WERI-Rb-1 (cell line): ENCODE results near the gene SEPTIN3.
A peak's percentile ranks its signal among the peaks of the same experiment; 100 is the strongest.

Experiments used
- DNase-seq: peaks from one replicate; pipeline ENCODE4 v3.0.0-alpha.2; 2020
- H3K27ac ChIP-seq: fragments of 250-450 bp; sonication (Bioruptor Pico); 2 replicates; pipeline ENCODE4 v1.5.1; 2020; ENCODE audit warnings: mild to moderate bottlenecking, moderate library complexity
- H3K27me3 ChIP-seq: fragments of 250-450 bp; sonication (Bioruptor Pico); 2 replicates; pipeline ENCODE4 v1.5.1; 2021; ENCODE audit warnings: mild to moderate bottlenecking, low read depth, moderate library complexity; ENCODE audit not compliant: insufficient read depth, severe bottlenecking
- H3K36me3 ChIP-seq: fragments of 250-450 bp; sonication (Bioruptor Pico); 2 replicates; pipeline ENCODE4 v1.5.1; 2020; ENCODE audit warnings: mild to moderate bottlenecking, moderate library complexity
- H3K4me3 ChIP-seq: 2 replicates; pipeline ENCODE4 v1.5.1; 2011; ENCODE audit warnings: low read depth, mild to moderate bottlenecking, control low read depth, low read length
- H3K9me3 ChIP-seq: fragments of 250-450 bp; sonication (Bioruptor Pico); 2 replicates; pipeline ENCODE4 v1.5.1; 2021; ENCODE audit warnings: mild to moderate bottlenecking, moderate library complexity; ENCODE audit not compliant: severe bottlenecking
- TF ChIP-seq, protein P1 (sequence below): IDR thresholded peaks from 2 replicates; pipeline ENCODE4 v1.5.1; 2011; ENCODE audit warnings: low read depth, mild to moderate bottlenecking, control low read depth, inconsistent platforms, low read length

Gene SEPTIN3

DNA sequence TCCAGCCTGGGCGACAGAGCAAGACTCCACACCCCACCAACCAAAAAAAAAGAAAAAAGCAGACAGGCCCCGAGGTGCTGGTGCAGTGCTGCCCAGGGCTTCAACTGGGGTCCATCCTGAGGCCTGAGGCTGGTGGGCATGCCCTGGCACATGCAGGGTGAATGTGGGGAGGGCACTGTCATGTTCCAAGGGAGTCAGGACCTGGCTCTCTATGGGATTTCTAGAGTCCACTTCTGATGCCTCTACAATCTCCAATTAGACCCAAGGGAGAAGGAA, 32.4 kb upstream of the SEPTIN3 start:
- DNase-seq, result no peak
- no peak overlapping the region for H3K4me3 ChIP-seq

DNA sequence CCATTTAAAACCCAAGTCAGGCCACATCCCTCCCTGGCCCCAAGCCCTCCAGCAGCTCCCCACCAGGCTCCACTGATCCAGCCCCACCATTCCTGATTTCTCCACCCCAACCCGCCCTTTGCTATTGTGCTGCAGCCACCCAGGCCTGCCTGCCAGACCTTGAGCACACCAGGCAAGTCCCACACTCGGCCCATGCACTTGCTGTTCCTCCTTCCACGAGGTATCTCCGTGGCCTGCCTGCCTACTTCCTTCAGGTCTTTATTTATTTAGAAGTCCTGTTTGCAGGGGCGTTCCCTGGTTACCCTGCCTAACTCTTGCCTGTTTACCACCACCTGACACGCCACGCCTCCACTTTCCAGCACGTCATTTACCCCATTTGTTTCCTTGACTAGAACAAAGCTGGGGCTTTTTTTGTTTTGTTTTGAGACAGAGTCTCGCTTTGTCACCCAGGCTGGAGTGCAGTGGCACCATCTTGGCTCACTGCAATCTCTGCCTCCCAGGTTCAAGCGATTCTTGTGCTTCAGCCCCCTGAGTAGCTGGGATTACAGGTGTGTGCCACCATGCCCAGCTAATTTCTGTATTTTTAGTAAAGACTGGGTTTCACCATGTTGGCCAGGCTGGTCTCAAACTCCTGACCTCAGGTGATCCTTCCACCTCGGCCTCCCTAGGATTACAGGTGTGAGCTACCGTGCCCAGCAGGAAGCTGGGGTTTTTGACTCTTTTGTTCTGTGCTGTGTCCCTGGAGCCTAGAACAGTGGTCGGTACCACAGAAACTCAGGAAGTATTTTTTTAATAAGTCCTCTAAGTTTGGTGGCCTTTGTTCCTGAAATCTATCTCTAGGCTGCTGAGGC, 29.0 kb upstream of the SEPTIN3 start:
- Histone ChIP-seq H3K27ac (no peak overlapping the region), H3K9me3 (no peaks in the 10 kb centered on the region), H3K27me3 (no peaks in the 10 kb centered on the region), H3K4me3 (no peak overlapping the region), H3K36me3 (peaks cover 89% of the 10 kb centered on the region)
- TF ChIP-seq, protein P1, sequence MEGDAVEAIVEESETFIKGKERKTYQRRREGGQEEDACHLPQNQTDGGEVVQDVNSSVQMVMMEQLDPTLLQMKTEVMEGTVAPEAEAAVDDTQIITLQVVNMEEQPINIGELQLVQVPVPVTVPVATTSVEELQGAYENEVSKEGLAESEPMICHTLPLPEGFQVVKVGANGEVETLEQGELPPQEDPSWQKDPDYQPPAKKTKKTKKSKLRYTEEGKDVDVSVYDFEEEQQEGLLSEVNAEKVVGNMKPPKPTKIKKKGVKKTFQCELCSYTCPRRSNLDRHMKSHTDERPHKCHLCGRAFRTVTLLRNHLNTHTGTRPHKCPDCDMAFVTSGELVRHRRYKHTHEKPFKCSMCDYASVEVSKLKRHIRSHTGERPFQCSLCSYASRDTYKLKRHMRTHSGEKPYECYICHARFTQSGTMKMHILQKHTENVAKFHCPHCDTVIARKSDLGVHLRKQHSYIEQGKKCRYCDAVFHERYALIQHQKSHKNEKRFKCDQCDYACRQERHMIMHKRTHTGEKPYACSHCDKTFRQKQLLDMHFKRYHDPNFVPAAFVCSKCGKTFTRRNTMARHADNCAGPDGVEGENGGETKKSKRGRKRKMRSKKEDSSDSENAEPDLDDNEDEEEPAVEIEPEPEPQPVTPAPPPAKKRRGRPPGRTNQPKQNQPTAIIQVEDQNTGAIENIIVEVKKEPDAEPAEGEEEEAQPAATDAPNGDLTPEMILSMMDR, result no peak
- no peak for DNase-seq

More for the DNA sequence above, 32.4 kb upstream of the SEPTIN3 start:
- Histone ChIP-seq H3K36me3 (peaks cover 73% of the 10 kb centered on the region), H3K27ac (no peak overlapping the region), H3K27me3 (no peaks in the 10 kb centered on the region), H3K9me3 (no peaks in the 10 kb centered on the region)
- TF ChIP-seq, protein P1, result no peak

DNA sequence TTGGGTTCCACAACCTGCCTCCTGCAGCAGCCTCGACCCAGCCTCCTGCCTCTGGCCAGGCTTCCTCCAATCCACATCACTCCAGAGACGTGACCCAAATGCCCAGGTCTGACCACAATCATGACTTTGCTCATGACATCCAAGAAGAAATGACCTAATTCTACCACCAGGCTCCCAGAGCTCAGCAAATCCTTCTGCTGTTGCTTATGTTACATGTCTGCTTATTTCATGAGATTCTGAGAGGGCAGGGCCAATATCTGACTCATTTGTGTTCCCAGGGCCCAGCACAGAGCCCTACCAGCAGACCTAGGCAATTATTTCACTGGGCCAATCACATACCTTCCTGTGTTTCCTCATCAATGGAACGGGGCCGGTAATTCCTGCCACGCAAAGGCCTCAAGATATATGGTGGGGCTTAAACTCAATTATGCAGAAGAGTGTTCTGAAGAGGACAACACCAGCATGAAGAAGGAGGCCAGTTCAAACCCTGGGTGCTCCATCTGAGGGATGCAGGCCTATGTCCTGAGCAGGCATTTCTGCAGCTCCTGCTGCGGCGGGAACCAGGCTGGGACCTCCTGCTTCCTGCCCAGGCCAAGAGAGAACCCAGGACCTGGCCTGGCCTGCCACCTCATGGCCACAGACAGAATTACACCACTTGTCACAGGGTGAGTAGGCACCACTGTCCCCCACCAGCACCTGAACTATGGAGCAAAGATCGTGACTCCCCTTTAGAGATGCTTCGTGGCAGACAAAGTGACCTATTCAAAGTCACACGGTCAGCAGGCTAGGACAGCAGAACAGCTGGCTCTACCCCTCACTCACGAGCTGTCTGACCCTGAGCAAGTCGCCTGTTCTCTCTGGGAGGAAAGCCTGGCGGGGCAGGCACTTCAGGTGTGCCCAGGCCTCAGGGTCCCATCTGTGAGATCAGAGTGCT, 28.1 kb upstream of the SEPTIN3 start:
- H3K9me3 ChIP-seq, result no peaks in the 10 kb centered on the region
- H3K27me3 ChIP-seq, result no peaks in the 10 kb centered on the region
- TF ChIP-seq, protein P1, result peak; percentile 92
- DNase-seq, result peak; percentile 84
- H3K36me3 ChIP-seq, result peaks cover 92% of the 10 kb centered on the region
- 0 out of 2 replicates have a peak overlapping the region, but pooled peaks have one; percentile 12 for H3K27ac ChIP-seq
- no peak overlapping the region for H3K4me3 ChIP-seq

DNA sequence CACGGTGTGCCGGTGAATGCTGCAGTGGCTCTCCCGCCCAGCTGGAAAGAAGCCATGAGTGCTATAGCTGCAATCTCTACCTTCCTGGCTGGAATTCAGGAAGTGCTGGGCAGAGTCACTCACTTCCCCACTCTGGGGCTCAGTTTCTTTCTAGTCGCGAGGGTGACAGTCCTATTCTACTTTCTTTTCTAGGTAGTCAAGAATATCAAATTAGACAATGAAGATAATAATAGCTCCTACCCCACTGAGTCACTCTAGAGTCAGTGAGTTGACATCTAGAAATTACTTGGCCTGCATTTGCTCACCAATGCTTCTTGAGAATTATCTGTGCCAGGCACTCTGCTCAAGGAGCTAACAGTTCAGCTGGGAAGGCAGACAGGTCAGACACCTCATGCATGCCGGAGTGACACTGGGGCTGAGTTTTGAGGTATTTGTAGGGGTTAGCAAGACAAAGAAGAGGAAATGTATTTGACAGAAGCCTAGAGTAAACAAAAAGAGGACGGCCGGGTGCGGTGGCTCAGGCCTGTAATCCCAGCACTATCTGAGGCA, 25.5 kb upstream of the SEPTIN3 start:
- H3K9me3 ChIP-seq, result no peaks in the 10 kb centered on the region
- H3K4me3 ChIP-seq, result no peak overlapping the region
- peaks cover 73% of the 10 kb centered on the region for H3K36me3 ChIP-seq
- TF ChIP-seq, protein P1, result no peak
- no peak for DNase-seq
- no peaks in the 10 kb centered on the region for H3K27me3 ChIP-seq
- H3K27ac ChIP-seq, result no peak overlapping the region

DNA sequence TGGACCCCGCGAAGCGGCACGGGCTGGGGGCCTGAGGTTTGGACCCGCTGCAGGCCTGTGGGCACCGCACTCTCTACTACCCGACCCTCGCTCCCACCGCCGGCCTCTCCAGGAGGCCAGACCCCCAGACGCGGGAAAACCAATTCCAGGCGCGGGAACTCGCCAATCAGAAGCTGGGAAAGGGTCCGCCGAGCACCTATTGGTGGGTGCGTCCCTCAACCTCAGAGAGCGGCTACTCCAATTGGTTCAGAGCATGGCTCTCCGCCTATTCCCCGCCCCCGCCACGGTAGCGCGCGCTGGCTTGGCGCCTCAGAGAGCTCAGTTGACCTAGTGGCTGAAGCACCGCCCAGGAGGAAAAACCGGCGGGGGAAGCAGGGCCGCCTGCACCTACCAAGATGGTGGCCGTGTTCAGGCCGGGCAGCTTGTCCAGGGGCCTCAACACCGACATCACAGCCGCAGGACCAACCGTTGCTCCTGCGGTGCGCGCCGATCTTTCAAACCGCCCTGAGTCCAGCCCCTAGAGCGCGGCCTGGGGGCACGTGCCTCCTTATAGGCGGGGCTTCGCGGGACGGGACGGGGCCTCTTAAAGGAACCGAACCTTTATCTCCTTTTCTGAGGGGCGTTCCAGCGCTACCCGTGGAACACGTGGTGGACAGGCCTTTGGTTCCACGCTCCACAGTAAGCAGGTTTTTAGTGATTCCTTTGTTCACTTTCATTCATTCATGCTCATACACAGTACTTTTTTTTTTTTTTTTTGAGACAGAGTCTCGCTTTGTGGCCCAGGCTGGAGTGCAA, 22.4 kb upstream of the SEPTIN3 start, which contains the start of gene CENPM:
CENPM (minus strand) TSS at position 524 of the 795 bp plus-strand sequence; CDS start at position 448, 76 bp downstream.
- Histone ChIP-seq H3K4me3 (peak within 1 kb of the TSS; percentile 83), H3K27ac (peak within 1 kb of the TSS; percentile 98)
- DNase-seq, result peak; percentile 97

More for the DNA sequence above, 22.4 kb upstream of the SEPTIN3 start, which contains the start of gene CENPM:
- no peaks in the 10 kb centered on the region for H3K9me3 ChIP-seq
- TF ChIP-seq, protein P1, result no peak
- peaks cover 45% of the 10 kb centered on the region for H3K36me3 ChIP-seq
- no peaks in the 10 kb centered on the region for H3K27me3 ChIP-seq
